Epidermal melanocyte (primary cell): ENCODE data around the gene CARD9.

ENCODE experiments used
- DNase-seq: peaks from one replicate; pipeline ENCODE4 v3.0.0; 2011; ENCODE audit warnings: low spot score; ENCODE audit not compliant: insufficient read length

Gene CARD9

DNA sequence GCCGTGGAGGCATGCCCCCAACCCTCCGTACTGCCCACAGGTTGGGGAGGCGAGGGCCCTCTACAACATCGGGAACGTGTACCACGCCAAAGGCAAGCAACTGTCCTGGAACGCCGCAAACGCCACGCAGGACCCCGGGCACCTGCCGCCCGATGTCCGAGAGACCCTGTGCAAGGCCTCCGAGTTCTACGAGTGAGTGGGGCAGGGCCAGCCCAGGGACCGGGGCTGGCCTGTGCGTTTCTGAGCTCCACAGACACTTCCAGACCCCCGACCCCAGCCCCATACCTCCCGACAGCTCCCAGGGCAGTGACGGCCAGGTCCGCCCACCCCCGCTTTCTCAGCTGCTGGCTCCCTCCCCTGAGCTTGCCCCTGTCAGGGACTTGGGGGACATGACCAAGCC, 36.6 kb downstream of the CARD9 start:
- no peak for DNase-seq

DNA sequence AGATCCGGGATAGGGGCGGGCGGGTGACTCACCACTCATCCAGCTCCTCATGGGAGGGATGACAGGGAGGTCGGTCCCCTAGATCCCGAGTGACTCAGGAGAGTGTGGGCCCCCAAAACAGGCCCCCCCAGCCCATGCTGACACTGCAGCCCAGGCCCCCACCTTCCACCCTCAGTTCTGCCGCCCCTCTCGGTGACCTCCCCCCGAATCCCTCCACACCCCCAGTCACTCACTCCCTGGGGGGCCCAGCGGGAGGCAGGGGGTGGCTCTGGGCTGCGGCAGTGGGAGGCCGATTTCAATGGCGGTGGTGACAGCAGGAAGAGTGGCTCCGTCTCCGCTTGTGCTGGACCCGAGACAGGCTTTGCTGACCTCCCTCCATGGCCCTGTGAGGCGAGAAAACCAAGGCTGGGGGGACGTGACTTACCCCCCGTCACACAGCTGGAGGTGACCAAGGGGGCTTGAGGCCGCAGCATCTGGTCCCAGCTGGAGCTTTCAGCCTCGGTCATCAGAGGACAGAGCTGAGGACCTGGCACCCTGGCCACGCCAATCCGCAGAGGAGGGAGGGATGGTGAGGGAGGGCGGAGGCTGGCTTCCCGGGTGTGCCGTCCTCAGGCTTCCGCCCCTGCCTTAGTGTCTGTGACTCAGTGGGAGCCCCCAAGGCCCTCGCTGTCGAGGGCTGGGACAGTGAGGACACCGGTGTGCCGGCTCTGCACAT, 37.2 kb downstream of the CARD9 start:
- DNase-seq, result no peak

DNA sequence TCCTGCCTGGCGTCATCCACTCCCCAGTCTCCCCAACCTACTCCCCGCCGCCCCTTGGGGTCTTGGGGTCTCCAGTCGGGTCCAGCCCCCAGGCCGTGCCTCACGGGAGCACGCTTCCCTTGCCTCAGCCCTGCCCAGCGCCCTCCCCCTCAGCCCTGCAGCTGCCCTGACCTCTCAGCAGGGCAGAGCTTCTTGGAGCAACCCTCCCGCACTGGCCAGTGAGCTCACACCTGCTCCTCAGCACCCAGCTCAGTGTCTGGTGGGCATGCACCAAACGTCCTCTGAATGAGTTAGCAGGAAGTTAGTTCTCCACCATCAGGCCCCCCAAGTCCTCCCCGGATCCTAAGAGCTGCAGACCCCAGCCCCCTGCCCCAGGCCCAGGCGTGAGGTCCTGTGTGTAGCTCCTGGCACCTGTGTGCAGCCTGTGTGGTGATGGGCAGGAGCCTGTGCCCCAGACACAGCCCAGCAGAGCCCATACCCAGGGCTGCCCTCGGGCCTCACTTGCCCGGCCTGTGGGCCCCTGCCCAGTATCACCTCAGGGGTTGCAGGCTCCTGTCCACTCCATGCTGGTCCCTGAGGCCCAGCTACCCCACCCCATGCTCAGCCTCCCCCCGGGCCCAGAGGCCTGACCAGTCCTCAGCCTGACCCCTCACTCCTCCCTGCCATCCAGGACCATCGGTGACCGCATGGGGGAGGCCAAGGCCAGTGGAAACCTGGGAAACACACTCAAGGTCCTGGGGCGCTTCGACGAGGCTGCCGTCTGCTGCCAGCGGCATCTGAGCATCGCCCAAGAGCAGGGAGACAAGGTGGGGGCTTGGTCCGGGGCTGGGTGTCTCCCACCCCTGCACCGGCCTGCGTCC, 37.9 kb downstream of the CARD9 start:
- no peak for DNase-seq

DNA sequence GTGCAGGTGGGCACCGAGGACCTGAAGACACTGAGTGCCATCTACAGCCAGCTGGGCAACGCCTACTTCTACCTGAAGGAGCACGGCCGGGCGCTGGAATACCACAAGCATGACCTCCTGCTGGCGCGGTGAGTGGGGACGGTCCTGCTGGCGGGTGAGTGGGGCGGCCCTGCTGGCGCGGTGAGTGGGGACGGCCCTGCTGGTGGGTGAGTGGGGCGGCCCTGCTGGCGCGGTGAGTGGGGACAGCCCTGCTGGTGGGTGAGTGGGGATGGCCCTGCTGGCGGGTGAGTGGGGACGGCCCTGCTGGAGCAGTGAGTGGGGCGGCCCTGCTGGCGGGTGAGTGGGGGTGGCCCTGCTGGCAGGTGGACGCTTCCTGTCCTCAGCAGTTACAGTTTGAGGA, 38.9 kb downstream of the CARD9 start:
- no peak for DNase-seq

DNA sequence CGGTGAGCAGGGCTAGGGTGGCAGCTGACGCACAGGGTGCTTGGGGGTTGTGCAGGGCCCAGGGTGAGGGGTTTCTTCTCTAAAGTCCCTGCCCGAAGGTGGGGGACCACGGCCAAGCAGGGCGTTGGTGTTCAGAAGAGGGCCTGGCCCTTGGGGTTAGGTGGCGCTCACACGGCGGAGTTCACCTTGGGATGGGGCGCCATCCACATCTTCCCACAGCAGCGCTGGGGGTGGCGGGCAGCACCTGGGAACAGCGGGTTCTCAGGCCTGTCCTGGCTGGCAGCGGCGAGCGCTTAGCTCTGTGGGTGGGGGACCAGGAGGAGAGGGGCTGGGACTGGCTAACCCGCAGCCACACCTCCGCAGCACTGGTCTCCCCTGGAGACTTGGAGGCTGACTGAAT, 40.0 kb downstream of the CARD9 start:
- DNase-seq, result no peak

DNA sequence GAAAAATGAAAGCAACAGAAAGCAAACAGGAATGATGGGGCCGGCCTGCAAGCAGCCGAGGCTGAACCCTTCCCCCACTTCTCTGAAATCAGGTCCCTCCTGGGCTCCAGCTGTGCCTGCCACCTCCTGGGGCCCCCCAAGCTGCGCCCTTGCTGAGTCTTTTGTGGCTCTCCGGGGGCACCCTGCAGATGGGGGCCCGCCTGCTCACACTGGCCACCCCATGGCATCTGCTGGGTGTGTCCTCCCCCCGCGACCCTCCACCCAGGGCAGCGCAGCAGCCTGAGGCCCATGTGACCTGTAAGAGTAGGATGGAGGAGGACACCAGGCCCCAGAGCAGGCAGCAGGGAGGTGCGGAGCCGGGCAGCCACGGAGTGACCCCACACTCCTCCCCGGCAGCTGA, 40.4 kb downstream of the CARD9 start:
- DNase-seq, result no peak

DNA sequence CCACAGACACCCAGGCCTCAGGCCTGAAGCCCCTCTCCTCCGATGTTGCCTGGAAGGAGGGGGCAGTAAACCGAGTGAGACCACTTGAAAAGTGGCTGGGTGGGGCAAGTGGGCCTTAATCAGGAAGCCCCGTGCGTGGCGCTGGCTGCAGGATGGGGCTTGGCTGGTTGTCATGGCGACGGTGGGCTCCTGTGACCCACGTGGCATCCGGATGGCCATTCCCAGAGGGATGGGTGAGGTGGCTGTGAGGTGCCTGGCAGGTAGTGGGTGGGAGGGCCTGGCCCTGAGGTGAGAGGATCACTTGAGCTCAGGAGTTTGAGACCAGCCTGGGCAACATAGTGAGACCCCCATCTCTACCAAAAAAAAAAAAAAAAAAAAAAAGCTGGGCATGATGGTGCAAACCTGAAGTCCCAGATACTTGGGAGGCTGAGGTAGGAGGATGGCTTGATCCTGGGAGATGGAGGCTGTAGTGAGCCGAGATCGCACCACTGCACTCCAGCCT, 40.9 kb downstream of the CARD9 start:
- no peak for DNase-seq

DNA sequence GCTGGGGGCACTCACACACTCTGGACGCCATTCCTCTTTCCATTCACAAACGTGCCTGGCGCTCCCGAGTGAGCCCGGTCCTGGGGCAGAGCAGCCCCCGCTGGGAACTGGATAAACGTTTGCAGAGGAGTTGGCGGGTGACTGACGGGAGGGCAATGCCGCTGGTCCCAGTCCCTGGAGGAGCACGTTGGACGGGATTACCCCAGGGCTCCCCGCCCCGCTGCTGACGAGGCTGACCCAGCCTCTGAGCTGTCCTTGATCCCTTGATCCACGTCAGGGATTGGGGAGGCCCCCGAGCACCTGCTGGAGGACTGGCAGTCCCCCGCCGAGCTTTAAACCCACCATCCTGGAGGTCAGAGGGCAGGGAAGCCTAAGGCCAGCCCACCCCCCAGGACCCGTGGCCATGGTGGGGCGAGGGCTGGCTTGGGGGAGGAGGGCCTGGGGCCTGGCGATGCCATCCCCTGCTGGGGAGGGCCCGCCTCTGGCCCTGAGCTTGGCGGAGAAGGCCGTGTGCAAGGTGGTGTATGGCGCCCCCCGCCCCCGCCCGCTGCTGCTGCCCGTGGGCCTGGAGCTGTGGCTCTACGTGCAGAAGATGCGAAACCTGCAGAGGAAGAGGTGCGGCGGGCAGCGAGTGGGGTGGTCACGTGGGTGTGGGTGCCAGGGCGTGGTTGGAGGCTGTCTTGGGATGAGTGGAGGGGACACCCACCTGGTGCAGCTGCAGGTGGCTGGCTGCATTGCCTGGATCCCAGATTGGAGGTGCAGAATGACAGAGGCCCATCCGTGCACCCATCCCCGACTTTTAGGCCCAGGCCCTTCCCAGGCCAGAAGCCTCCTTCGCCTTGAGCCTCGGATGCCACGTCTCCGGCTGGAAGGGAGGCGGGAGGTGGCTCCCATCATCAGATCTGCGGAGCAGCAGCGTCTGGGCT, 41.6 kb downstream of the CARD9 start:
- DNase-seq, result no peak

DNA sequence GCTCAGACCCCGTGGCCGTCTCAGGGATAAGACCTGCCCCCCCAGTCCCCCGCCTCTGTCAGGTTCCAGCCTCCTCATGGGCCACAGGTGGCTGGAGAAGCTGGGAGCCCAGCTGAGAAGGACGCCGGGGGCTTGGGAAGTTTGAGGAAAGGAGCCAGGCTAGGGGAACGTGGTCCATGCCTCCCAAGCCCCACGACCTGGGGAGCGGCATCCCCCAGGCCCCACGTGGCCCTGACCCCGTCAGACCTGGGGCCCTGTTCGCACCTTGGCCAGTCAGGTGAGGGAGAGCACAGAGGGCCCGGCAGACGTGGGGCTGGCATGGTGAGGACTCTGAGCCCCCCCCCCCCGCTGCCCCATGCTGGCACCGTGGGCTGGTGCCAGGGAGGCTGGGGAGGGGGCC, 42.4 kb downstream of the CARD9 start:
- no peak for DNase-seq

DNA sequence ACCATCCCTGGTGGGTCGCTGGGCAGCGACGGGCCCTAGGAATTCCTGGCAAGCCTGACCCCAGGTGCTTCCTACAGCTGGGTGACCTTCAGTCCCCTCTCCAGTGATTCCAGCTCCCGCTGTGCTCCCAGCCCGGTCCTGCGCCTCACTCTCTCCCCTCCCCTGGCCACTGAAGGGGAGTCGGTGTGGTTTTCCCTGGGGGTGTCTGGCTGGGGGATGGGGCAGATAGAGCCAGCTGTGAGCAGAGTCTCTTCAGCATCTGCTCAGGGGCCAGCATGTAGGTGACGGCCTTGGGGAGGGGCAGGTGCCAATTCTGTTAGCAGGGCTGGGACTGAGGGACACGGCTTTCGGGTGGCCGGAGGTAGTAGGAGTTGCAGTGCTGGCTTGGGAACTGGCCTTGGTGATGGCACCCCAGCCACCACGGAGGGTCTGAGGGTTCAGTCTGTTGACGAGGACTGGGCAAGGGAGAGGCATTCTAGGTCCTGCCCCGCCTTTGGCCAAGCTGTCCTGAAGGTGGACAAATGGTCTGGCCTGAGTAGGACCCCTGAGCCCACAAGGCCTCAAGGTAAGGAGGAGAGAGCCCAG, 43.0 kb downstream of the CARD9 start:
- no peak for DNase-seq

DNA sequence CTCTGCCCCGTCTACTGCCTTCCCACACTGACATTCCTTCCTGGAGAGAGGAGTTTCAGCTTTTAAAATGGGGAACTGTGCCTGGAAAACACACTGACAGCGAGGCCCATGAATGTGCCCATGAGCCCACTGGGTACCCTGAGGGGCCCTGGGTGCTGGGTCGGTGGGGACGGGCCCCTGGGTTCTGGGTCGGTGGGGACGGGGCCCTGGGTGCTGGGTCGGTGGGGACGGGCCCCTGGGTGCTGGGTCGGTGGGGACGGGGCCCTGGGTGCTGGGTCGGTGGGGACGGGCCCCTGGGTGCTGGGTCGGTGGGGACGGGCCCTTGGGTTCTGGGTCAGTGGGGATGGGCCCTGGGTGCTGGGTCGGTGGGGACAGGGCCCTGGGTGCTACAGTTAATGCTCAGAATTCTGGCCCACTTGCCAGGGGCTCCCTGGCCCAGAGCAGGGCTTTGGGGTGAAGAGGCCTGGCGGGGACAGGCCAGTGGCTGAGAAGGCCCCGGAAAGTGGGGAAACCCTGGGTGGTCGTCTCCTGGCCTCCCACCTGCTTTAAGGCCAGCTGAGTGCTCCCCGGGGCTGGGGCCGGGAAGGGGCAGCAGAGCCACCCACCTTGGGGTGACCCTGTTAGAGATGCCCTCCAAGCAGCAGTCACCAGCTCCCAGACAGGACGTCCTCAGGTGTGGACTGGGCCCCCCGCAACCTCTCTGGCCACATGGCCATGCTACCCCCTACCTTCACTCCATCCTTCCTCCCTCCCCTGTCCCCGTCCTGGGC, 43.6 kb downstream of the CARD9 start:
- no peak for DNase-seq

DNA sequence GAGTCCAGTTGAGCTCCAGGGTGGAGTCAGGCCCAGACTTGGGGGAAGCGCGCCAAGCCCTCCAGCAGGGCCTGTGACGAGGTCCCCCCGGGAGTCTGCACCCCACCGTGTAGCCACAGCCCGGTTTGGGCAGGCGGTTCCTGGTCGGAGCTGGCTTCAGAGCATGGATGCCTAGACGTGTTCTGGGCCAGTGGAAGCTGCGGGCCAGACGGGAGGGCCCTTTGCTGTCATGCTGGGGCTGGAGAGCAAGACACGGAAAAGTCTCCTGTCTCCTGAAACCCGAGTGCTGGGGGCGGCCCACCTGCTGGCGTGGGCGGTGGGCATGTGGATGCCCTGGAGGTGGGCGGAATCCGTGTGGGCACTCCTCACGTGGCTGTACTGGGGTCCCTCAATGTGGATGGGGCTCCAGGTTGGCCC, 44.2 kb downstream of the CARD9 start:
- DNase-seq, result no peak

DNA sequence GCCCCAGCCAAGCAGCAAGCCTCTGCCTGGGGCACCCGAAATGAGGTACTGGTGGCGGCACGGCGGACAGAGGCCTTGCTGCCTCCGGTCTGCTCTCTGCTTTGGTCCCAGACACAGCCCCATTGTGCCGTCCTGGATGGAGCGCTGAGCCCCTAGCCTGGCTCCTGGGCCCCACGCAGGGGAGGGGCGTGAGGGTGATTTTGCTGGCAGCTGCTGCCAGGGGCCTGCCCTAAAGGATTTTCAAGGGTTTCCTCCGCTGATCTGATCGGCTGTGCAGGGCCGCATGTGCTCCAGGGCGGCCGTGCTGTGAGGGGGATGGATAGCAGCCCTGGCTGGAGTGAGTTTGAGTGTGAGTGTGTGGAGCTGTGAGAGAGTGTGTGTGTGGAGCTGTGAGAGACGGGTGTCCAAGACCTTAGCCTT, 44.8 kb downstream of the CARD9 start:
- peak; percentile 97 for DNase-seq

DNA sequence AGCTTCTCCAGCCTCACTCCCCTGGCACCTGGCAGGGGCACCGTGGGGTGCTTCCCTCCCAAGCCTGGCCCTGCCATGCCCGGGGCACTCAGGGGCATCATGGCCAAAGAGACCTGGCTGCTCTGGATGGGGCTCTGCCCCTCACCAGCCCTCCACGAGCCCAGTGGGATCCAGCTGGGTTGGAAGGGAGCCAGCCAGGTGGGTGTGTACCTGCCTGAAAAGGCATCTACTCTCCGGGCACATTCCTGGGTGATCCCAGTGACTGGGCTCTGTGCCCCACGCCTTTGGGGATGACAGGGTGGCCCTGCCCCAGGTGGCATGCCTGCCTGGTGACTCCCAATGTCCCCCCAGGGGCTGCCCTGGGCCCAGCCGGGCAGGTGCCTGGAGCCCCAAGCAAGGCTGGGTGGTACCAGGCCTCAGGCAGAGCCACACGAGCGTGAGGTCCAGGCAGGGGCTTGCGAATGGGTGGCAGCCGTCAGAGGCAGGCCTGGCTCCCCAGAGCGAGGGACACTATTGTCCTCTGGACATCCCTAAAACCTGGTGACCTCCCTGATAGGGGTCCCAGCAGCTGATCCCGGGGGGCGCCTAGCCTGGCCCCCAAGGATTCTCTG, 45.4 kb downstream of the CARD9 start:
- no peak for DNase-seq

DNA sequence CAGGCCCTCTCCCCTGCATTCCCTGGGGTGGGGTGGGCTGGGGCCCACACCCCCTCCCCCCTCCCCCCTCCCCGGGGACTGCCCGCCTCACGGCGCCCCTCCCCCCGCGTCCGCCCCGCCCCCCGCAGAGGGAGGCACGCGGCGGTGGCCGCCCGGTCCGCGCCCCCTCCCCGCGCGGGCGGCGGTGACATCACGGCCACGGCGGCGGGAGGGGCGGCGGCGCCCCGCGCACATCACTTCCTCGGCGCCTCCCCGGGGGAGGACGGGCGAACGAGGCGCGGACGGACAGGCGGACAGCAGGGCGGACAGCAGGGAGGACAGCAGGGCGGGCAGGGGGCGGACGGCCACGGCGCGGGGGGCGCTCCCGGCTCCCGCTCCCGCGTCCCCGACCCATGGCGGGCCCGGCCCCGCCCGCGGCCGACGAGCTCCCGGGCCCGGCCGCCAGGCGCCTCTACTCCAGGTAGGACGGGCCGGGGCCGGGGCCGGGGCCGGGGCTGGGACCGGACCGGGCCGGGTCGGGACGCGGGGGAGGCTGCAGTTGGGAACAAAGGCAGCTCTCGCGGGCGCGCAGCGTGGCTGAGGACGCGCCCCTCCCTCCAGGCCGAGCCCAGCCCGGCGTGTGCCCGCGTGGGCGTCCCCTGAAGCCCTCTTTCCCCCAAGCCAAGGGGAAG, 46.0 kb downstream of the CARD9 start, which contains the start of gene GPSM1:
TSS of gene GPSM1 (plus strand) at position 236 of the 671 bp plus-strand sequence. CDS start at position 393, 157 bp downstream.
- DNase-seq, result peak; percentile 75

DNA sequence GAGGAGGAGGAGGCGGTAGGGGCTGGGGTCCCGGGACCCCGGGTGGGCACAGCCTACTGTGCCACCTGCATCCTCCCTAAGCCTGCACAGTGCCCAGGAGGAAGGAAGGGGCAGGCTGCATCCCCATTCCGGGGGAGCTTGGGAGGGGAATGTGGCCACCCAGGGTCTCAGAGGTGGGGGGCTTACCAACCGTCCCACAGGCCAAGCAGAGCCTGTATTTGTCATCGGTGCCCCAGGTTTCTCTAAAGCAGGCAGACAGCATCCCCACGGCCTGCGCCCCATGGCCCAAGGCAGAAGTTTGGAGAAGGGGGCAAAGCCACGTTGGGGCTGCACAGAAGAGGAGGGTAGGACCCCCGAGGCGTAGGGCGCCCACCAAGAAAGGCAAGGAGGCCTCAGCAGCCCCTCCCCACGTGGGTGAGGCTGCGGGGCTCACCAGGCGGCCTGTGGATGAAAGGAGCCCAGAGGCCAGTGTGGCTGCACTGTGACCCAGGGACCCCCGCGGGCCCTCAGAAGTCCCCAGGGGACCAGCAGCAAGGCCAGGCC, 46.6 kb downstream of the CARD9 start:
- no peak for DNase-seq

DNA sequence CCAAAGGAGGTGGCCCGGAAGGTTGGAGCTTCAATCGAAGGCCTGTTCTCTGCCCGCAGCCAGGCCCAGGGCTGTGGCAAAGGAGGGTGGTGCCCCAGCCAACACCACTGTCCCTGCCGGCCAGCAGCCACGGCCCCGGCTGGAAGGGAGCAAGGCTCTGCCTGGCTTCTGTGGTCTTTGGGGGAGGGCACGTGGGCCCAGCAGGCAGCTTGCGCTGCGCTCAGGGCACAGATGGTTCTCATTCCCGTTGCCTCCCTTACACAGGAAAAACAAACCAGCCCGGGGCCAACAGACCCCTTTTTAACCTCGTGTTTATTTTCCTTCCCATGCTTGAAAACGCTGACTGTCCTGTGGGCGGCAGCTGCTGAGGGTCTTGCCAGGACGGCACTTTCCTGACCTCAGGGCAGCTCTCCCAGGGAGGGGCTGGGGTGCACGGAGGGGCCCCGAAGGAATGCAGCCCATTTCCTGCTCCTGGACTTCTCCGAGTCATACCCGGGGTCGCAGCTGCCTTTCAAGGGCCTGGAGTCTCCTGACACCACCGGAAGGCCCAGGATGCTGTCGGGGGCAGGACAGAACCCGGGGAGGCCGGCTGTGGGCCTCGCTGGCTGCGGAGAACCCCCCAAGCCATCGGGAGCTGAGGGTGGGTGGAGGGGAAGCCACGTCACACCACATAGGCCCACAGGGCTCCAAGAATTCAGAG, 47.3 kb downstream of the CARD9 start:
- DNase-seq, result peak; percentile 91

DNA sequence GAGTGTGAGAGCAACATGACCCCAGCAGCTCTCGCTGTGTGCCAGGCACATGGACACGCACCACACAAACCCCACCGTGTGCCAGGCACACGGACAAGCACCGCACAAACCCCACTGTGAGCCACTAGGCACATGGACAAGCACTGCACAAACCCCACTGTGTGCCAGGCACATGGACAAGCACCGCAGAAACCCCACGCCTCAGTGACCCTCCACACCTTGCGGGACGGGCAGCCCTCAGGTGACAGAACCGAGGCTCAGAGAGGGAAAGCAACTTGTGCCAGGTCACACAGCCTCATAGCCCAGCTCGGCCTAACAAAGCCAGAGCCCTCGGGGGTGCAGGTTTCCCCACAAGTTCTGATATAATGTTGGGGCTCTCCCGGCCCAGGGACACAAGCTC, 48.1 kb downstream of the CARD9 start:
- DNase-seq, result no peak
